Keratinocyte (primary cell): ENCODE results near the gene ERV3-1.

ENCODE experiments used
- CTCF ChIP-seq, 3 experiments: IDR thresholded peaks in 1 of 3; conservative IDR thresholded peaks in 1 of 3; optimal IDR thresholded peaks in 1 of 3; 2 replicates in 2 of 3; 3 replicates in 1 of 3; pipeline versions ENCODE3 to v1.5.1; 2011; ENCODE audit warnings: low read length in 3 of 3, mild to moderate bottlenecking in 3 of 3, moderate library complexity in 2 of 3, control low read depth in 1 of 3, inconsistent platforms in 1 of 3; ENCODE audit not compliant: insufficient read depth in 2 of 3; ENCODE audit errors: extremely low read depth in 1 of 3
- EZH2 ChIP-seq: IDR thresholded peaks from one replicate; pipeline ENCODE4 v1.6.1; 2012; ENCODE audit warnings: inconsistent platforms, mild to moderate bottlenecking, low read length, moderate library complexity

- TF ChIP-seq EZH2 (no peak), CTCF (optimal IDR thresholded peaks at IDR 0.05 in 1 of 3, IDR thresholded peaks at IDR 0.05 in 1 of 3, conservative IDR thresholded peaks at IDR 0.05 in 1 of 3; ENCODE audit: extremely low read depth in 1 of 3, insufficient read depth in 2 of 3, low read length in 3 of 3) (no peak)
Measured at GRCh38 chr7:64978497-64979203, 27.8 kb downstream of the ERV3-1 start.
